ENCODE measurements around the gene TMEM184B.

TMEM184B gene

DNA sequence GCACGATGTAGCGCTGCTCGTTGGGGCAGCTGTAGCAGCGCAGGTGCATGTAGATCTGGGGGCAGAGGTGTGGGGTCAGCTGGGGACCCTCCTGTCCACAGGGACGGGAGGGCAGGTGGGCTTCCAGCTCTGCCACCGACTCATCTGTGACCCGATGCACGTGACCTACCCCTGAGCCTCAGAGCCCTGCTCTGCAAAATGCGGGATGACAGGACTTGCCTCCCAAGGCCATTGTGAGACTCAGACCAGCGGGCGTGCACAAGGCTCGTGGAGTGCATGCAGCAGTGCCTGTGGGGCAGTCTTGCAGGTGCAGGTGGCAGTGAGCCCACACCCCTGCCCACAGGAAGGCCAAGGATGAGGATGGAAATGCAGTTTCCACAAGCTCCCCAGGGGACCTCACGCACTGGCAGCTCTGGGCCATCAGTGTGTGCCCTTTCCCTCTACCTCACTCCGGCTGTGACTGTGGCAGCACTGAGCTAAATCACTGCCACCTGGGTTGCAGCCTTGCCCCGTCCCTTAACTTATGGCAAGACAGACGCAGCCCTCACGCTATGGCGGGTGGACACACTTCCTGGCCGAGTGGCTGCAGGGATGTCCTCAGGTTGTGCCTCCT is 26.7 kb downstream of the TMEM184B start:
- no peak overlapping the region for H3K9ac ChIP-seq (ENCODE audit: low read depth, low read length, poor library complexity, severe bottlenecking)
- H2AFZ ChIP-seq (ENCODE audit: low read length) = no peak overlapping the region
- H3K4me1 ChIP-seq (ENCODE audit: insufficient read depth, low read length, poor library complexity, severe bottlenecking) = no peaks in the 10 kb centered on the region
- TF ChIP-seq, protein P1, sequence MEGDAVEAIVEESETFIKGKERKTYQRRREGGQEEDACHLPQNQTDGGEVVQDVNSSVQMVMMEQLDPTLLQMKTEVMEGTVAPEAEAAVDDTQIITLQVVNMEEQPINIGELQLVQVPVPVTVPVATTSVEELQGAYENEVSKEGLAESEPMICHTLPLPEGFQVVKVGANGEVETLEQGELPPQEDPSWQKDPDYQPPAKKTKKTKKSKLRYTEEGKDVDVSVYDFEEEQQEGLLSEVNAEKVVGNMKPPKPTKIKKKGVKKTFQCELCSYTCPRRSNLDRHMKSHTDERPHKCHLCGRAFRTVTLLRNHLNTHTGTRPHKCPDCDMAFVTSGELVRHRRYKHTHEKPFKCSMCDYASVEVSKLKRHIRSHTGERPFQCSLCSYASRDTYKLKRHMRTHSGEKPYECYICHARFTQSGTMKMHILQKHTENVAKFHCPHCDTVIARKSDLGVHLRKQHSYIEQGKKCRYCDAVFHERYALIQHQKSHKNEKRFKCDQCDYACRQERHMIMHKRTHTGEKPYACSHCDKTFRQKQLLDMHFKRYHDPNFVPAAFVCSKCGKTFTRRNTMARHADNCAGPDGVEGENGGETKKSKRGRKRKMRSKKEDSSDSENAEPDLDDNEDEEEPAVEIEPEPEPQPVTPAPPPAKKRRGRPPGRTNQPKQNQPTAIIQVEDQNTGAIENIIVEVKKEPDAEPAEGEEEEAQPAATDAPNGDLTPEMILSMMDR (conservative IDR thresholded peaks at IDR 0.05; ENCODE audit: low read length) = no peak
- TF ChIP-seq EZH2phosphoT487 (IDR thresholded peaks at IDR 0.05; ENCODE audit: borderline replicate concordance) = no peak
- H3K9me3 ChIP-seq (ENCODE audit: insufficient read depth, low read depth, low read length) = no peaks in the 10 kb centered on the region
- no peak overlapping the region for H3K4me2 ChIP-seq (ENCODE audit: low read depth, low read length, poor library complexity, severe bottlenecking)
- H3K4me3 ChIP-seq (ENCODE audit: low read length, poor library complexity, severe bottlenecking) = no peak overlapping the region
- H4K20me1 ChIP-seq (ENCODE audit: insufficient read depth, low read length, poor library complexity, severe bottlenecking) = no peaks in the 10 kb centered on the region
- H3K79me2 ChIP-seq (ENCODE audit: insufficient read depth, low read length) = no peaks in the 10 kb centered on the region
- H3F3A ChIP-seq (ENCODE audit: low read depth) = no peaks in the 10 kb centered on the region
- peaks cover 15% of the 10 kb centered on the region; the same call in 1 of the 2 replicates for H3K36me3 ChIP-seq (ENCODE audit: insufficient read depth, low read length)
- no peaks in the 10 kb centered on the region for H3K27me3 ChIP-seq (ENCODE audit: insufficient read depth, low read length, poor library complexity, severe bottlenecking)
- H3K9me2 ChIP-seq (replicated peaks; ENCODE audit: low read depth, low read length) = no peaks in the 10 kb centered on the region

DNA sequence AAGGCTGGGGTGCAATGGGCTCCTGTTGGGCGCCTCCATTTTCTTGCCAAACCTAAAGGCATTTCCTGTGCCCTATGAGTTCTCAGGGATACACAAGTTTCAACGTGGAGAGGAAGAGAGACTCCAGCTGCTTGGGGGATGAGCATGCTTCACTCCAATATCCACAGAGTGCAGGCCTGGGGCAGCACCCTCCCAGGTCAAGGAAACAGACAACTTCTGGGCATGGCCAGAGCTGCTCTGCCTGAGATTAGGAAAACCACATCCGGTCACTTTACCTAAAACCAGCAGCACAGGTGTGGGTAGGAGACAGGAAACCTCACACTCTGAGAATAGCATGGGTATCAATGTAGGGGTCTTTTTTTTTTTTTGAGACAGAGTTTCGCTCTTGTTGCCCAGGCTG is 28.7 kb downstream of the TMEM184B start:
- Histone ChIP-seq H3K4me1 (ENCODE audit: insufficient read depth, low read length, poor library complexity, severe bottlenecking) (no peaks in the 10 kb centered on the region), H4K20me1 (ENCODE audit: insufficient read depth, low read length, poor library complexity, severe bottlenecking) (no peaks in the 10 kb centered on the region), H3K9me3 (ENCODE audit: insufficient read depth, low read depth, low read length) (no peaks in the 10 kb centered on the region), H3K36me3 (ENCODE audit: insufficient read depth, low read length) (peaks cover 15% of the 10 kb centered on the region; the same call in 1 of the 2 replicates), H3F3A (ENCODE audit: low read depth) (no peaks in the 10 kb centered on the region), H3K9me2 (replicated peaks; ENCODE audit: low read depth, low read length) (no peaks in the 10 kb centered on the region), H3K27me3 (ENCODE audit: insufficient read depth, low read length, poor library complexity, severe bottlenecking) (no peaks in the 10 kb centered on the region), H3K4me2 (ENCODE audit: low read depth, low read length, poor library complexity, severe bottlenecking) (no peak overlapping the region), H3K4me3 (ENCODE audit: low read length, poor library complexity, severe bottlenecking) (no peak overlapping the region), H3K9ac (ENCODE audit: low read depth, low read length, poor library complexity, severe bottlenecking) (no peak overlapping the region), H2AFZ (ENCODE audit: low read length) (no peak overlapping the region), H3K79me2 (ENCODE audit: insufficient read depth, low read length) (no peaks in the 10 kb centered on the region)
- TF ChIP-seq EZH2phosphoT487 (IDR thresholded peaks at IDR 0.05; ENCODE audit: borderline replicate concordance) = no peak
- TF ChIP-seq, protein P1 (conservative IDR thresholded peaks at IDR 0.05; ENCODE audit: low read length) = no peak

DNA sequence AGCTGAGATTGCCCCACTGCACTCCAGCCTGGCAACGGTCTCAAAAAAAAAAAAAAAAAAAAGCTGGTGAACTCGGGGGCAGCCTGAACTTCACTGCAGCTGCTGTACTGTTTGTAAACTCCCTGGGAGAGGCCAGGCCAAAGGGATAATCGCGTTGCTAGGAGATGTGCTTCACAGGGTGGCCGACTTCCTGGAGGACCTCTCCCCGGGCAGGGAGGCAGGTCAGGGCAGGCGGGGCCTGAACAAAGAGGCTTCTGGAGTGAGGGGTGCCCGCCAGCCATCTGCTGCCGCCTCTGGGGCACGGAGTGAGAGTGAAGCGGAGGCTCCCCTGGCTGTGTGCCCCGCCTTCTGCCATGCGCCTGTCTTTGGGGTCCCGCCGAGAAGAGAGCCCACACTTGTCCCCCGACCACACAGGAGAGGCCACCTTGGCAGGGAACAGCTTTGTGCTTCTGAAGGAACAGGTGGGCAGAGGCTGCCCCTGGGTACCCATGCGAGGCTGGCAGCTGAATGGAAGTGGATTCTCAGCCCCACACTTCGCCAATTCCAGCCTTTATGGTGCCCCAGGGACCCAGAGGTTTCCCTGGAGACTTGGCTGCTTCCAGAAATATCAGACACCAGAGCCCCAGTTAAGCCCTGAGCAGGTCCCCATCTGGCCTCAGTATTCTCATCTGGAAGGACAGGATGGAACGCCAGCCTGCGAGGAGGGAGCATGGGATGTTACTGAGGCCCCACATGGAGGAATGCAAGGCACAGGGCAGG is 29.6 kb downstream of the TMEM184B start:
- Histone ChIP-seq H3K9me2 (replicated peaks; ENCODE audit: low read depth, low read length) (no peaks in the 10 kb centered on the region), H4K20me1 (ENCODE audit: insufficient read depth, low read length, poor library complexity, severe bottlenecking) (no peaks in the 10 kb centered on the region), H3K36me3 (ENCODE audit: insufficient read depth, low read length) (peaks cover 15% of the 10 kb centered on the region; the same call in 1 of the 2 replicates), H3K4me2 (ENCODE audit: low read depth, low read length, poor library complexity, severe bottlenecking) (no peak overlapping the region), H3K79me2 (ENCODE audit: insufficient read depth, low read length) (no peaks in the 10 kb centered on the region), H3K9me3 (ENCODE audit: insufficient read depth, low read depth, low read length) (no peaks in the 10 kb centered on the region), H3K27me3 (ENCODE audit: insufficient read depth, low read length, poor library complexity, severe bottlenecking) (no peaks in the 10 kb centered on the region), H3K9ac (ENCODE audit: low read depth, low read length, poor library complexity, severe bottlenecking) (no peak overlapping the region), H3K4me1 (ENCODE audit: insufficient read depth, low read length, poor library complexity, severe bottlenecking) (no peaks in the 10 kb centered on the region), H3F3A (ENCODE audit: low read depth) (no peaks in the 10 kb centered on the region), H2AFZ (ENCODE audit: low read length) (no peak overlapping the region), H3K4me3 (ENCODE audit: low read length, poor library complexity, severe bottlenecking) (no peak overlapping the region)
- TF ChIP-seq, protein P1 (conservative IDR thresholded peaks at IDR 0.05; ENCODE audit: low read length) = no peak

Data from Loucy (cell line).